ENCODE measurements around the gene GRM6.

GRM6 gene

GRCh38 chr5:178994580-178995340 is at the start of gene GRM6:
TSS of gene GRM6 (minus strand) at chr5:178995320. CDS start at chr5:178994944, 376 bp downstream.
- no peak for TF ChIP-seq CTCF (IDR thresholded peaks at IDR 0.05; ENCODE audit: extremely low read depth, insufficient read depth, missing control alignments)
- DNase-seq (ENCODE audit: low spot score): no peak
- in situ Hi-C loops (cut with MboI; ENCODE audit: low pct_unique_long_range_greater_than_20kb, low sequenced_read_pairs, unreplicated experiment): no loop called here

- TF ChIP-seq CTCF (IDR thresholded peaks at IDR 0.05; ENCODE audit: extremely low read depth, insufficient read depth, missing control alignments): no peak
- no peak for DNase-seq (ENCODE audit: low spot score)
- in situ Hi-C loops (cut with MboI; ENCODE audit: low pct_unique_long_range_greater_than_20kb, low sequenced_read_pairs, unreplicated experiment): no loop called here
Observed at GRCh38 chr5:179044765-179045164, 49.6 kb upstream of the GRM6 start.

GRCh38 chr5:179033004-179033580 is 38.0 kb upstream of the GRM6 start:
- in situ Hi-C loops (cut with MboI; ENCODE audit: low pct_unique_long_range_greater_than_20kb, low sequenced_read_pairs, unreplicated experiment): no loop called here
- DNase-seq (ENCODE audit: low spot score): no peak
- TF ChIP-seq CTCF (IDR thresholded peaks at IDR 0.05; ENCODE audit: extremely low read depth, insufficient read depth, missing control alignments): no peak

GRCh38 chr5:179023528-179024189 is 28.5 kb upstream of the GRM6 start, which contains the start of gene ZNF879:
TSS of gene ZNF879 (plus strand) at chr5:179023804. CDS start at chr5:179025005, 1,201 bp downstream.
- peak; percentile 59 for DNase-seq (ENCODE audit: low spot score)
- in situ Hi-C loops (cut with MboI; ENCODE audit: low pct_unique_long_range_greater_than_20kb, low sequenced_read_pairs, unreplicated experiment): no loop called here
- no peak for TF ChIP-seq CTCF (IDR thresholded peaks at IDR 0.05; ENCODE audit: extremely low read depth, insufficient read depth, missing control alignments)

- in situ Hi-C loops (cut with MboI; ENCODE audit: low pct_unique_long_range_greater_than_20kb, low sequenced_read_pairs, unreplicated experiment): no loop called here
- no peak for DNase-seq (ENCODE audit: low spot score)
- TF ChIP-seq CTCF (IDR thresholded peaks at IDR 0.05; ENCODE audit: extremely low read depth, insufficient read depth, missing control alignments): no peak
Observed at GRCh38 chr5:179008667-179009066, 13.5 kb upstream of the GRM6 start.

- DNase-seq (ENCODE audit: low spot score): no peak
- in situ Hi-C loops (cut with MboI; ENCODE audit: low pct_unique_long_range_greater_than_20kb, low sequenced_read_pairs, unreplicated experiment): no loop called here
- no peak for TF ChIP-seq CTCF (IDR thresholded peaks at IDR 0.05; ENCODE audit: extremely low read depth, insufficient read depth, missing control alignments)
Observed at GRCh38 chr5:179006564-179006963, 11.4 kb upstream of the GRM6 start.
